Endothelial cell of umbilical vein (primary cell): ENCODE measurements around the gene TTLL12. TPM values are rescaled to one million over a fixed set of nuclear protein-coding genes. Genes with fewer than 3 reads are reported as not detected.

Source experiments
- BruUV-seq: library from RNA; stranded (reverse); fragments of 400-500 nt; replicated peaks from 2 replicates; lab custom pipeline; 2021; lab: Mats Ljungman, UMichigan
- CTCF ChIA-PET: fragments of 300-600, 350-600 bp; sonication (Branson Sonifier 250); formaldehyde crosslinking; loops from one replicate; lab custom pipeline; 2021; ENCODE audit warnings: antibody characterized with exemption, inconsistent platforms; lab: Charles Lee
- POLR2A ChIA-PET: fragments of 300-600, 350-600 bp; sonication (Branson Sonifier 250); formaldehyde crosslinking; loops from one replicate; lab custom pipeline; 2021; ENCODE audit warnings: antibody characterized with exemption, inconsistent platforms; lab: Charles Lee
- DNase-seq: peaks from one replicate; pipeline ENCODE4 v3.0.0-alpha.2; 2011; ENCODE audit warnings: low read depth, low spot score
- FAIRE-seq: peaks from 2 replicates; lab custom pipeline; 2011; peaks lifted over from hg19 to GRCh38; lab: Jason Lieb, UNC
- H2AFZ ChIP-seq: 2 replicates; pipeline ENCODE4 v1.6.0; 2012; ENCODE audit warnings: low read depth, low read length, control low read depth, inconsistent platforms
- H3K27ac ChIP-seq: 2 replicates; pipeline ENCODE4 v1.5.1; 2011; ENCODE audit warnings: low read depth, mild to moderate bottlenecking, control low read depth, low read length, moderate library complexity; ENCODE audit not compliant: insufficient read depth
- H3K27me3 ChIP-seq, 2 experiments: 2 replicates each; pipeline versions ENCODE4 v1.6.0 to v1.6.1; 2011; ENCODE audit warnings: low read length in 2 of 2, mixed read lengths in 1 of 2; ENCODE audit not compliant: control insufficient read depth in 2 of 2, insufficient read depth in 2 of 2
- H3K36me3 ChIP-seq, 2 experiments: 2 replicates in 1 of 2; 3 replicates in 1 of 2; pipeline ENCODE4 v1.5.1; 2011; ENCODE audit warnings: low read length in 2 of 2, mild to moderate bottlenecking in 1 of 2, moderate library complexity in 1 of 2; ENCODE audit not compliant: control insufficient read depth in 2 of 2, insufficient read depth in 2 of 2; ENCODE audit errors: extremely low read depth in 1 of 2
- H3K4me1 ChIP-seq: 3 replicates; pipeline ENCODE4 v1.5.1; 2011; ENCODE audit warnings: mild to moderate bottlenecking, low read length; ENCODE audit not compliant: control insufficient read depth, insufficient read depth; ENCODE audit errors: extremely low read depth
- H3K4me2 ChIP-seq: 2 replicates; pipeline ENCODE4 v1.6.1; 2011; ENCODE audit warnings: low read length, control low read depth, mixed read lengths; ENCODE audit not compliant: insufficient read depth
- H3K4me3 ChIP-seq, 3 experiments: fragments of 200-600 bp in 1 of 3; sonication (generic), shearing (Covaris generic) in 1 of 3; replicated peaks in 1 of 3; 2 replicates each; pipeline ENCODE4 v1.5.1; 2011 to 2016; ENCODE audit warnings: control low read depth in 3 of 3, low read length in 3 of 3, mild to moderate bottlenecking in 2 of 3, inconsistent platforms in 1 of 3, low read depth in 1 of 3, moderate library complexity in 1 of 3; ENCODE audit not compliant: insufficient read depth in 1 of 3
- H3K79me2 ChIP-seq: 2 replicates; pipeline ENCODE4 v1.6.0; 2012; ENCODE audit warnings: low read length, inconsistent platforms; ENCODE audit not compliant: control insufficient read depth, insufficient read depth
- H3K9ac ChIP-seq: replicated peaks from 2 replicates; pipeline ENCODE3; 2011; ENCODE audit warnings: low read length, control low read depth; ENCODE audit not compliant: insufficient read depth; ENCODE audit errors: extremely low read depth
- H3K9me1 ChIP-seq: replicated peaks from 3 replicates; pipeline ENCODE4 v1.6.0; 2011; ENCODE audit warnings: mild to moderate bottlenecking, low read length; ENCODE audit not compliant: control insufficient read depth, insufficient read depth; ENCODE audit errors: extremely low read depth
- H3K9me3 ChIP-seq: replicated peaks from 2 replicates; pipeline ENCODE4 v1.5.1; 2012; ENCODE audit warnings: low read length, inconsistent platforms; ENCODE audit not compliant: control insufficient read depth, insufficient read depth
- H4K20me1 ChIP-seq: replicated peaks from 2 replicates; pipeline ENCODE3; 2011; ENCODE audit warnings: mild to moderate bottlenecking, low read length; ENCODE audit not compliant: control insufficient read depth, insufficient read depth; ENCODE audit errors: extremely low read depth
- CTCF ChIP-seq, 2 donors: IDR thresholded peaks; 1 replicate in 1 of 2; 2 replicates in 1 of 2; pipeline ENCODE4 v1.5.1; 2011; ENCODE audit warnings: low read length in 2 of 2, mild to moderate bottlenecking in 2 of 2, moderate library complexity in 2 of 2, control low read depth in 1 of 2, inconsistent platforms in 1 of 2, low read depth in 1 of 2; ENCODE audit not compliant: insufficient read depth in 1 of 2; ENCODE audit errors: extremely low read depth in 1 of 2
- EZH2 ChIP-seq: IDR thresholded peaks from 2 replicates; pipeline ENCODE4 v1.6.1; 2012; ENCODE audit warnings: borderline replicate concordance, low read depth, mild to moderate bottlenecking, moderate library complexity, low read length, inconsistent platforms; ENCODE audit not compliant: severe bottlenecking
- GATA2 ChIP-seq: IDR thresholded peaks from 2 replicates; pipeline ENCODE4 v1.7.0; 2011; ENCODE audit warnings: low read depth, mild to moderate bottlenecking, moderate library complexity, mixed read lengths, low read length; ENCODE audit not compliant: insufficient read length, insufficient read depth
- JUN ChIP-seq: IDR thresholded peaks from 2 replicates; pipeline ENCODE4 v1.6.1; 2011; ENCODE audit warnings: borderline replicate concordance, low read depth; ENCODE audit not compliant: insufficient read length, insufficient read depth
- MAX ChIP-seq: IDR thresholded peaks from 2 replicates; pipeline ENCODE4 v1.6.1; 2011; ENCODE audit not compliant: insufficient read depth, insufficient read length
- POLR2A ChIP-seq: IDR thresholded peaks from 2 replicates; pipeline ENCODE4 v1.6.1; 2012; ENCODE audit warnings: low read depth, mild to moderate bottlenecking, control low read depth, low read length
- POLR2AphosphoS5 ChIP-seq: IDR thresholded peaks from 2 replicates; pipeline ENCODE4 v1.6.1; 2012; ENCODE audit warnings: low read depth, mild to moderate bottlenecking, control low read depth, low read length, moderate library complexity; ENCODE audit not compliant: insufficient read depth
- dilution Hi-C: fragments of 300-500 bp; cut with MboI; formaldehyde crosslinking; loops from one replicate; pipeline ENCODE4 v1.15.0; 2019; ENCODE audit warnings: low sequenced_read_pairs; ENCODE audit not compliant: extremely low pct_ligation_motif_present
- intact Hi-C: fragments of 100-400 bp; cut with micrococcal nuclease; formaldehyde crosslinking; loops from one replicate; pipeline ENCODE4 v1.10.0; 2022
- polyA plus RNA-seq, 4 experiments: library from polyadenylated mRNA; depleted of rRNA in 3 of 4; stranded (reverse) in 3 of 4; unstranded in 1 of 4; fragments of >200 nt; gene quantifications; 2 replicates each; pipeline versions ENCODE4 v1.2.1 to v1.2.3, GENCODE V29; 2011 to 2012; ENCODE audit warnings: missing spikeins in 1 of 4
- total RNA-seq: library from RNA; stranded (reverse); gene quantifications from 2 replicates; pipeline ENCODE4 v1.2.3, GENCODE V29; 2021

Gene TTLL12
- total and polyA plus RNA-seq, 2 donors (not counting 3 experiments of a cell fraction or from before 2014, with no cell fraction given): 26.2 to 36.5 TPM

GRCh38 chr22:43201486-43202219, 14.7 kb upstream of the TTLL12 start:
- no peak overlapping the region for H3K27ac ChIP-seq
- no peak overlapping the region for H3K4me3 ChIP-seq
- no peak overlapping the region for H3K4me2 ChIP-seq
- H4K20me1 ChIP-seq: no peaks in the 10 kb centered on the region
- no peak overlapping the region for H2AFZ ChIP-seq
- ChIA-PET POLR2A (no interaction called here), CTCF (interaction anchor here (1.8 to 3.5 kb wide), 2 partner anchors 14 kb away, joined by 7 to 11 read pairs; partner anchors contain the start of gene TTLL12)
- no peak overlapping the region for H3K9ac ChIP-seq
- no peaks in the 10 kb centered on the region for H3K36me3 ChIP-seq
- H3K27me3 ChIP-seq: peaks cover 0 to 4% of the 10 kb centered on the region in 2 experiments
- no peak for FAIRE-seq
- H3K79me2 ChIP-seq: no peaks in the 10 kb centered on the region
- DNase-seq: no peak
- no TSS peak for BruUV-seq
- H3K9me1 ChIP-seq: no peaks in the 10 kb centered on the region
- no peaks in the 10 kb centered on the region for H3K9me3 ChIP-seq
- dilution Hi-C loops: no loop called here
- H3K4me1 ChIP-seq: no peaks in the 10 kb centered on the region
- intact Hi-C loops: no loop called here
- TF ChIP-seq GATA2 (no peak), POLR2A (no peak), EZH2 (no peak), CTCF (IDR thresholded peaks at IDR 0.05; ENCODE audit: extremely low read depth in 1 of 2, insufficient read depth in 1 of 2, low read depth in 1 of 2, low read length in 2 of 2) (no peak), JUN (no peak), POLR2AphosphoS5 (no peak), MAX (no peak)
